GM19397 (cell line): ENCODE measurements around the gene JMJD8.
"Not testable (repeated sequence)": the region's sequence is repeated elsewhere in the genome, so short reads cannot be mapped to it uniquely, and the experiment has no call there.

Experiments used
- ATAC-seq: cut with Tn5 transposase; IDR thresholded peaks from one replicate; pipeline ENCODE4 v1.9.1; 2021; ENCODE audit warnings: mild to moderate bottlenecking, moderate library complexity; ENCODE audit not compliant: unreplicated experiment

JMJD8 gene

GRCh38 chr16:693364-693763 is 9.2 kb upstream of the JMJD8 start:
- no peak for ATAC-seq

GRCh38 chr16:692356-693108 is 8.4 kb upstream of the JMJD8 start:
- ATAC-seq = no peak

- not testable (repeated sequence) for ATAC-seq
Observed at GRCh38 chr16:691242-691641, 7.1 kb upstream of the JMJD8 start.

- ATAC-seq = no peak
Observed at GRCh38 chr16:689175-689897, 5.2 kb upstream of the JMJD8 start.

GRCh38 chr16:687499-687898 is 3.4 kb upstream of the JMJD8 start:
- no peak for ATAC-seq

GRCh38 chr16:686459-687260 is 2.5 kb upstream of the JMJD8 start:
- no peak for ATAC-seq

- no peak for ATAC-seq
Observed at GRCh38 chr16:685967-686366, 1.8 kb upstream of the JMJD8 start.

- no peak for ATAC-seq
Observed at GRCh38 chr16:684961-685696, 995 bp upstream of the JMJD8 start.

- ATAC-seq = no peak
Observed at GRCh38 chr16:683396-684070, 601 bp downstream of the JMJD8 start.

- ATAC-seq = no peak
Observed at GRCh38 chr16:682493-683395, 1.4 kb downstream of the JMJD8 start.

- no peak for ATAC-seq
Observed at GRCh38 chr16:681746-682427, 2.2 kb downstream of the JMJD8 start.

- ATAC-seq = no peak
Observed at GRCh38 chr16:680967-681745, 3.0 kb downstream of the JMJD8 start.

GRCh38 chr16:680625-680945 is 3.5 kb downstream of the JMJD8 start:
- no peak for ATAC-seq

- ATAC-seq = peak; percentile 47
Observed at GRCh38 chr16:679814-680624, 4.1 kb downstream of the JMJD8 start, which contains the start of gene STUB1. TSS of gene STUB1 (plus strand) at chr16:680410. CDS start at chr16:680526, 116 bp downstream.

- ATAC-seq = peak; percentile 1
Observed at GRCh38 chr16:678858-679813, 5.0 kb downstream of the JMJD8 start.

GRCh38 chr16:678209-678857 is 5.8 kb downstream of the JMJD8 start:
- ATAC-seq = no peak
